NB4 (cell line): Measurements from ENCODE around the gene LY6G6F.

ENCODE experiments used
- CTCF ChIP-seq: IDR thresholded peaks from one replicate; pipeline ENCODE4 v1.5.1; 2012; ENCODE audit warnings: low read depth, low read length
- MAX ChIP-seq: IDR thresholded peaks from 2 replicates; pipeline ENCODE4 v1.6.1; 2011; ENCODE audit warnings: low read depth, low read length
- MYC ChIP-seq: IDR thresholded peaks from 2 replicates; pipeline ENCODE4 v1.6.1; 2011; ENCODE audit warnings: low read depth, low read length
- POLR2A ChIP-seq: IDR thresholded peaks from 2 replicates; pipeline ENCODE4 v1.6.1; 2011; ENCODE audit warnings: mild to moderate bottlenecking; ENCODE audit not compliant: insufficient read length; ENCODE audit errors: extremely low read depth

GRCh38 chr6:31690231-31691077, 16.2 kb upstream of the LY6G6F start:
- TF ChIP-seq CTCF (no peak), POLR2A (no peak), MAX (no peak), MYC (no peak)
